HG03354 (cell line): ENCODE results near the gene MCTP1.

Experiments
- ATAC-seq: cut with Tn5 transposase; IDR thresholded peaks from one replicate; pipeline ENCODE4 v1.9.1; 2021; ENCODE audit warnings: mild to moderate bottlenecking; ENCODE audit not compliant: unreplicated experiment, poor library complexity, severe bottlenecking

The MCTP1 gene

GRCh38 chr5:94906750-94907149 is 378.1 kb downstream of the MCTP1 start:
- ATAC-seq, result no peak

GRCh38 chr5:94903726-94904125 is 381.2 kb downstream of the MCTP1 start:
- no peak for ATAC-seq

- ATAC-seq, result peak; percentile 87
These were observed 383.5 kb downstream of the MCTP1 start for GRCh38 chr5:94901191-94901979.

- no peak for ATAC-seq
These were observed 384.8 kb downstream of the MCTP1 start for GRCh38 chr5:94900006-94900505.

- ATAC-seq, result no peak
These were observed 391.3 kb downstream of the MCTP1 start for GRCh38 chr5:94893412-94894135.

GRCh38 chr5:94891972-94892371 is 392.9 kb downstream of the MCTP1 start:
- no peak for ATAC-seq

- ATAC-seq, result no peak
These were observed 393.3 kb downstream of the MCTP1 start for GRCh38 chr5:94891565-94891964.

- no peak for ATAC-seq
These were observed 394.0 kb downstream of the MCTP1 start for GRCh38 chr5:94890907-94891306.

- ATAC-seq, result no peak
These were observed 396.2 kb downstream of the MCTP1 start for GRCh38 chr5:94888674-94889073.

GRCh38 chr5:94885931-94886330 is 399.0 kb downstream of the MCTP1 start:
- no peak for ATAC-seq

- no peak for ATAC-seq
These were observed 400.6 kb downstream of the MCTP1 start for GRCh38 chr5:94884311-94884710.

GRCh38 chr5:94872526-94872925 is 412.4 kb downstream of the MCTP1 start:
- ATAC-seq, result no peak

- ATAC-seq, result no peak
These were observed 414.2 kb downstream of the MCTP1 start for GRCh38 chr5:94870511-94871183.

GRCh38 chr5:94869921-94870320 is 415.0 kb downstream of the MCTP1 start:
- ATAC-seq, result no peak

GRCh38 chr5:94863951-94864350 is 420.9 kb downstream of the MCTP1 start:
- ATAC-seq, result no peak

- ATAC-seq, result no peak
These were observed 427.8 kb downstream of the MCTP1 start for GRCh38 chr5:94857111-94857510.

- no peak for ATAC-seq
These were observed 428.6 kb downstream of the MCTP1 start for GRCh38 chr5:94856257-94856800.

- no peak for ATAC-seq
These were observed 429.4 kb downstream of the MCTP1 start for GRCh38 chr5:94855543-94855942.

GRCh38 chr5:94853120-94853519 is 431.8 kb downstream of the MCTP1 start:
- ATAC-seq, result no peak

- no peak for ATAC-seq
These were observed 433.9 kb downstream of the MCTP1 start for GRCh38 chr5:94850960-94851359.
